A549 (cell line): ENCODE data around the gene SULF2. TPM values are rescaled to one million over a fixed set of nuclear protein-coding genes. Genes with fewer than 3 reads are reported as not detected.

Experiments used
- ATAC-seq, 2 experiments: fragments of 200-7000 bp in 1 of 2; fragments of >200 bp in 1 of 2; cut with Nextera tagmentation in 1 of 2; cut with Tn5 transposase in 1 of 2; 3 replicates each; pipeline versions ENCODE4 v1.8.0 to v1.9.1; 2018 to 2020; ENCODE audit warnings: mild to moderate bottlenecking in 1 of 2, moderate library complexity in 1 of 2
- CTCF ChIA-PET: fragments of 300-600 bp; sonication (Branson Sonifier 250); formaldehyde crosslinking; extraction: SDS; loops from one replicate; lab custom pipeline; 2021; ENCODE audit warnings: antibody characterized with exemption, inconsistent platforms; lab: Yijun Ruan, JAX
- POLR2A ChIA-PET: fragments of 350-600 bp; formaldehyde crosslinking; extraction: SDS; loops from one replicate; lab custom pipeline; 2021; ENCODE audit warnings: antibody characterized with exemption, inconsistent platforms; lab: Yijun Ruan, JAX
- DNase-seq, 2 experiments: peaks; one replicate each; pipeline versions ENCODE4 v3.0.0 to v3.0.0-alpha.2; 2011 to 2016; ENCODE audit warnings: low read depth in 1 of 2, low spot score in 1 of 2
- FAIRE-seq: peaks from 2 replicates; lab custom pipeline; 2011; peaks lifted over from hg19 to GRCh38; lab: Jason Lieb, UNC
- H3K27ac ChIP-seq, 2 experiments: fragments of >200 bp; sonication (Bioruptor Twin); formaldehyde crosslinking; 3 replicates each; pipeline ENCODE4 v1.5.1; 2016 to 2017
- H3K4me1 ChIP-seq: fragments of >200 bp; sonication (Bioruptor Twin); formaldehyde crosslinking; 3 replicates; pipeline ENCODE4 v1.6.1; 2016
- H3K4me2 ChIP-seq: fragments of >200 bp; sonication (Bioruptor Twin); formaldehyde crosslinking; 3 replicates; pipeline ENCODE4 v1.6.1; 2016
- H3K4me3 ChIP-seq: fragments of >200 bp; sonication (Bioruptor Twin); formaldehyde crosslinking; 3 replicates; pipeline ENCODE4 v1.5.1; 2016
- H3K9me3 ChIP-seq: fragments of >200 bp; sonication (Bioruptor Twin); formaldehyde crosslinking; 3 replicates; pipeline ENCODE4 v1.6.1; 2016
- BCL3 ChIP-seq: fragments of >200 bp; sonication (Bioruptor Twin); formaldehyde crosslinking; IDR thresholded peaks from 3 replicates; pipeline ENCODE4 v1.6.1; 2016
- BHLHE40 ChIP-seq: IDR thresholded peaks from 2 replicates; pipeline ENCODE4 v1.6.1; 2012; ENCODE audit warnings: low read depth, low read length, inconsistent platforms
- CBX2 ChIP-seq: fragments of 200-600 bp; sonication (generic); IDR thresholded peaks from 2 replicates; pipeline ENCODE4 v1.6.1; 2016; ENCODE audit warnings: low read depth, mild to moderate bottlenecking, borderline replicate concordance
- CEBPB ChIP-seq, 2 experiments: fragments of >200 bp in 1 of 2; sonication (Bioruptor Twin) in 1 of 2; formaldehyde crosslinking in 1 of 2; IDR thresholded peaks; 2 replicates each; pipeline ENCODE4 v1.6.1; 2012 to 2016
- CHD4 ChIP-seq: fragments of 200-600 bp; sonication (generic); IDR thresholded peaks from 2 replicates; pipeline ENCODE4 v1.6.1; 2016; ENCODE audit warnings: antibody characterized with exemption, mild to moderate bottlenecking, borderline replicate concordance
- EHF ChIP-seq: fragments of 250-450 bp; sonication (Bioruptor Pico); IDR thresholded peaks from 2 replicates; pipeline ENCODE4 v1.5.0; 2020; ENCODE audit warnings: mild to moderate bottlenecking
- FOSL2 ChIP-seq, 2 experiments: fragments of 450-650 bp in 1 of 2; fragments of >200 bp in 1 of 2; sonication (Bioruptor Twin) in 1 of 2; formaldehyde crosslinking; IDR thresholded peaks; 2 replicates each; pipeline versions ENCODE4 v1.5.0 to v1.6.1; 2016 to 2020; ENCODE audit warnings: mild to moderate bottlenecking in 1 of 2, moderate library complexity in 1 of 2
- HEYL ChIP-seq: fragments of 250-450 bp; sonication (Bioruptor Pico); IDR thresholded peaks from 2 replicates; pipeline ENCODE4 v1.8.0; 2021; ENCODE audit warnings: mild to moderate bottlenecking, moderate library complexity
- HMGXB4 ChIP-seq: fragments of 250-450 bp; sonication (Bioruptor Pico); IDR thresholded peaks from 2 replicates; pipeline ENCODE4 v1.5.0; 2021; ENCODE audit warnings: mild to moderate bottlenecking, moderate library complexity, borderline replicate concordance
- HOXB13 ChIP-seq: fragments of 250-450 bp; sonication (Bioruptor Pico); IDR thresholded peaks from 2 replicates; pipeline ENCODE4 v1.5.0; 2020; ENCODE audit warnings: low read depth, mild to moderate bottlenecking, moderate library complexity
- JUN ChIP-seq, 2 experiments: fragments of >200 bp; sonication (Bioruptor Twin); formaldehyde crosslinking; IDR thresholded peaks; 2 replicates in 1 of 2; 3 replicates in 1 of 2; pipeline ENCODE4 v1.6.1; 2016 to 2017
- JUNB ChIP-seq: fragments of >200 bp; sonication (Bioruptor Twin); formaldehyde crosslinking; IDR thresholded peaks from 2 replicates; pipeline ENCODE4 v1.6.1; 2016
- NFE2L2 ChIP-seq: fragments of 150-350 bp; conservative IDR thresholded peaks from 2 replicates; pipeline ENCODE4 v1.6.1; 2014; ENCODE audit warnings: low read length
- NPAS2 ChIP-seq: fragments of 250-450 bp; sonication (Bioruptor Pico); IDR thresholded peaks from 2 replicates; pipeline ENCODE4 v1.8.0; 2022; ENCODE audit warnings: mild to moderate bottlenecking, moderate library complexity, borderline replicate concordance
- NR3C1 ChIP-seq: fragments of >200 bp; sonication (Bioruptor Twin); formaldehyde crosslinking; IDR thresholded peaks from 3 replicates; pipeline ENCODE4 v1.6.1; 2017
- POLR2A ChIP-seq: IDR thresholded peaks from 2 replicates; pipeline ENCODE4 v1.6.1; 2012; ENCODE audit warnings: mild to moderate bottlenecking, low read length
- RAD21 ChIP-seq, 2 experiments: fragments of >200 bp in 1 of 2; sonication (Bioruptor Twin) in 1 of 2; formaldehyde crosslinking in 1 of 2; IDR thresholded peaks in 1 of 2; conservative IDR thresholded peaks in 1 of 2; 2 replicates in 1 of 2; 3 replicates in 1 of 2; pipeline ENCODE4 v1.6.1; 2012 to 2018; ENCODE audit warnings: inconsistent platforms in 1 of 2
- REST ChIP-seq: fragments of 200-600 bp; sonication (generic); IDR thresholded peaks from 2 replicates; pipeline ENCODE4 v1.6.1; 2016; ENCODE audit warnings: antibody characterized with exemption, mild to moderate bottlenecking, moderate library complexity
- SMC3 ChIP-seq: fragments of >200 bp; sonication (Bioruptor Twin); formaldehyde crosslinking; IDR thresholded peaks from 3 replicates; pipeline ENCODE4 v1.6.1; 2018; ENCODE audit warnings: inconsistent platforms
- TP53 ChIP-seq: fragments of 250-450 bp; sonication (Bioruptor Pico); IDR thresholded peaks from 2 replicates; pipeline ENCODE4 v1.5.0; 2021; ENCODE audit warnings: mild to moderate bottlenecking, moderate library complexity
- ZFP36 ChIP-seq: fragments of 450-650 bp; IDR thresholded peaks from 2 replicates; pipeline ENCODE4 v1.6.1; 2014; ENCODE audit warnings: borderline replicate concordance; ENCODE audit not compliant: partially characterized antibody
- WGBS: methylation state at CpG from one replicate; pipeline ENCODE4 v1.1.6; 2017; ENCODE audit errors: missing lambda C conversion rate; 5-methylcytosine and 5-hydroxymethylcytosine counted together
- polyA plus RNA-seq, 4 experiments: library from polyadenylated mRNA; depleted of rRNA in 3 of 4; stranded (reverse); fragments of >200 nt; fragmentation: RNase III in 1 of 4; extraction: RNeasy Plus Mini Kit Qiagen cat#74134 plus additional on column Dnase treatment in 1 of 4; gene quantifications; 2 replicates in 3 of 4; 3 replicates in 1 of 4; pipeline ENCODE4 v1.2.3, GENCODE V29; 2011 to 2017

SULF2 gene
- polyA plus RNA-seq, 2 of the 4 experiments (the other 2 are of a cell fraction): 5.8 to 16.8 TPM

- TF ChIP-seq BCL3 (no peak), FOSL2 (IDR thresholded peaks at IDR 0.05) (no peak), FOSL2 (CRISPR knock-in tag; IDR thresholded peaks at IDR 0.05) (no peak), POLR2A (no peak), BHLHE40 (no peak)
- TF ChIP-seq, all 56 proteins: peak for 0
These were observed 1.3 kb downstream of the SULF2 start (continued) for GRCh38 chr20:47783828-47784598.

GRCh38 chr20:47782920-47783552, 2.2 kb downstream of the SULF2 start:
- ChIA-PET CTCF (interaction anchor here (0.6 to 5.4 kb wide), 15 partner anchors 9 to 875 kb away, joined by 3 to 36 read pairs (median 6); no protein-coding TSS in a partner anchor), POLR2A (no interaction called here)
- WGBS: 78% methylated on average over 2 of the region's 2 CpGs
- DNase-seq (peak; percentile 10 to 14), FAIRE-seq (no peak), ATAC-seq (no peak)
- H3K4me2 ChIP-seq: no peak overlapping the region
- no peaks in the 10 kb centered on the region for H3K9me3 ChIP-seq
- H3K27ac ChIP-seq: no peak overlapping the region
- H3K4me3 ChIP-seq: no peak overlapping the region
- H3K4me1 ChIP-seq: 0 out of 3 replicates have a peak, but pooled peaks cover 12% of the 10 kb centered on the region
- TF ChIP-seq TP53 (no peak), FOSL2 (IDR thresholded peaks at IDR 0.05) (no peak), FOSL2 (CRISPR knock-in tag; IDR thresholded peaks at IDR 0.05) (no peak), NFE2L2 (no peak), JUNB (no peak), CHD4 (no peak), SMC3 (0 out of 3 replicates have a peak, but pooled peaks have one; percentile 21), CEBPB (IDR thresholded peaks at IDR 0.05) (no peak), CBX2 (no peak), RAD21 (conservative IDR thresholded peaks at IDR 0.05 in 1 of 2, IDR thresholded peaks at IDR 0.05 in 1 of 2) (0 out of 5 replicates have a peak, but pooled peaks of 1 of the 2 experiments have one; percentile 22), HMGXB4 (CRISPR knock-in tag) (no peak), JUN (IDR thresholded peaks at IDR 0.05) (no peak), HEYL (CRISPR knock-in tag) (no peak), EHF (CRISPR knock-in tag) (no peak), ZFP36 (no peak), HOXB13 (no peak), NPAS2 (no peak), NR3C1 (no peak), REST (no peak)
